ENCODE results near the gene IL17C.

The IL17C gene

GRCh38 chr16:88638323-88639230 lies at the start of gene IL17C:
IL17C (plus strand) TSS chr16:88638572; CDS start chr16:88638642, 70 bp downstream.
- FAIRE-seq (no peak), DNase-seq (ENCODE audit: insufficient read length, low spot score) (no peak)

- DNase-seq (ENCODE audit: insufficient read length, low spot score) (no peak), FAIRE-seq (no peak)
Observed at GRCh38 chr16:88588754-88589153, 49.6 kb upstream of the IL17C start.

- no peak for DNase-seq (ENCODE audit: insufficient read length, low spot score)
- peak; percentile 57 for FAIRE-seq
Observed at GRCh38 chr16:88589441-88589840, 48.9 kb upstream of the IL17C start.

GRCh38 chr16:88591577-88592021 lies 46.8 kb upstream of the IL17C start:
- DNase-seq (ENCODE audit: insufficient read length, low spot score) (no peak), FAIRE-seq (no peak)

- DNase-seq (ENCODE audit: insufficient read length, low spot score) = no peak
- peak; percentile 40 for FAIRE-seq
Observed at GRCh38 chr16:88593061-88593460, 45.3 kb upstream of the IL17C start.

- FAIRE-seq (no peak), DNase-seq (ENCODE audit: insufficient read length, low spot score) (no peak)
Observed at GRCh38 chr16:88593489-88593888, 44.9 kb upstream of the IL17C start.

- DNase-seq (ENCODE audit: insufficient read length, low spot score) (no peak), FAIRE-seq (no peak)
Observed at GRCh38 chr16:88593910-88594309, 44.5 kb upstream of the IL17C start.

GRCh38 chr16:88595101-88595500 lies 43.3 kb upstream of the IL17C start:
- DNase-seq (ENCODE audit: insufficient read length, low spot score) (no peak), FAIRE-seq (no peak)

- no peak for FAIRE-seq
- no peak for DNase-seq (ENCODE audit: insufficient read length, low spot score)
Observed at GRCh38 chr16:88595921-88596320, 42.5 kb upstream of the IL17C start.

- DNase-seq (ENCODE audit: insufficient read length, low spot score) (no peak), FAIRE-seq (no peak)
Observed at GRCh38 chr16:88596483-88596882, 41.9 kb upstream of the IL17C start.

- no peak for FAIRE-seq
- DNase-seq (ENCODE audit: insufficient read length, low spot score) = no peak
Observed at GRCh38 chr16:88597856-88598491, 40.4 kb upstream of the IL17C start.

- no peak for FAIRE-seq
- DNase-seq (ENCODE audit: insufficient read length, low spot score) = no peak
Observed at GRCh38 chr16:88599092-88599733, 39.2 kb upstream of the IL17C start.

- DNase-seq (ENCODE audit: insufficient read length, low spot score) (no peak), FAIRE-seq (no peak)
Observed at GRCh38 chr16:88599825-88600538, 38.4 kb upstream of the IL17C start.

GRCh38 chr16:88600539-88600896 lies 37.9 kb upstream of the IL17C start:
- FAIRE-seq = no peak
- no peak for DNase-seq (ENCODE audit: insufficient read length, low spot score)

GRCh38 chr16:88601313-88602036 lies 36.9 kb upstream of the IL17C start:
- FAIRE-seq = no peak

GRCh38 chr16:88602091-88602490 lies 36.3 kb upstream of the IL17C start:
- peak; percentile 33 for FAIRE-seq
- DNase-seq (ENCODE audit: insufficient read length, low spot score) = no peak

More at GRCh38 chr16:88601313-88602036, 36.9 kb upstream of the IL17C start:
- DNase-seq (ENCODE audit: insufficient read length, low spot score) = no peak

- FAIRE-seq (no peak), DNase-seq (ENCODE audit: insufficient read length, low spot score) (no peak)
Observed at GRCh38 chr16:88605186-88606147, 32.9 kb upstream of the IL17C start.

- DNase-seq (ENCODE audit: insufficient read length, low spot score) (no peak), FAIRE-seq (no peak)
Observed at GRCh38 chr16:88606148-88606757, 32.1 kb upstream of the IL17C start.

GRCh38 chr16:88608076-88608475 lies 30.3 kb upstream of the IL17C start:
- DNase-seq (ENCODE audit: insufficient read length, low spot score) (no peak), FAIRE-seq (no peak)

Data from HTR-8/SVneo (cell line).